NT2/D1 (cell line): ENCODE measurements around the gene CCDC66.

Experiments
- SUZ12 ChIP-seq: IDR thresholded peaks from 2 replicates; pipeline ENCODE4 v1.6.1; 2011; ENCODE audit not compliant: insufficient read length, insufficient read depth; ENCODE audit errors: extremely low read depth
- YY1 ChIP-seq: IDR thresholded peaks from 2 replicates; pipeline ENCODE4 v1.6.1; 2011; ENCODE audit not compliant: insufficient read length, insufficient read depth
- ZNF274 ChIP-seq: IDR thresholded peaks from 2 replicates; pipeline ENCODE4 v1.6.1; 2011; ENCODE audit warnings: mild to moderate bottlenecking, low read depth, low read length

- TF ChIP-seq SUZ12 (no peak), YY1 (no peak), ZNF274 (no peak)
Observed at GRCh38 chr3:56612146-56612545, 55.2 kb downstream of the CCDC66 start.
